Transverse colon (tissue), 4 donors: ENCODE data around the gene PTPN20.
"Not testable (repeated sequence)": the region's sequence is repeated elsewhere in the genome, so short reads cannot be mapped to it uniquely, and the experiment has no call there.

Source experiments
- CTCF ChIP-seq, 5 experiments: fragments of 200-600 bp in 3 of 5; fragments of 450-650 bp in 2 of 5; sonication (generic) in 3 of 5; IDR thresholded peaks; 1 replicate in 2 of 5; 2 replicates in 3 of 5; pipeline ENCODE4 v1.5.1; 2016 to 2017; ENCODE audit warnings: antibody characterized with exemption in 5 of 5, inconsistent platforms in 3 of 5, mild to moderate bottlenecking in 2 of 5, moderate library complexity in 1 of 5
- EP300 ChIP-seq: sonication (generic); formaldehyde crosslinking; IDR thresholded peaks from one replicate; pipeline ENCODE4 v1.6.1; 2017; ENCODE audit warnings: antibody characterized with exemption, low read depth
- POLR2A ChIP-seq: fragments of 450-650 bp; IDR thresholded peaks from one replicate; pipeline ENCODE4 v1.6.1; 2016; ENCODE audit warnings: antibody characterized with exemption, mild to moderate bottlenecking, moderate library complexity
- POLR2AphosphoS5 ChIP-seq, 3 donors: sonication (generic); formaldehyde crosslinking; IDR thresholded peaks; one replicate each; pipeline ENCODE4 v1.6.1; 2016; ENCODE audit warnings: antibody characterized with exemption in 3 of 3

- TF ChIP-seq CTCF (IDR thresholded peaks at IDR 0.05); POLR2A; POLR2AphosphoS5 (IDR thresholded peaks at IDR 0.05); EP300: not testable (repeated sequence)
Observed at GRCh38 chr10:46948687-46949518, 37.7 kb downstream of the PTPN20 start.
